IPS DF 6.9 (cell line): ENCODE data around the gene FKBP2.

Experiments
- DNase-seq: peaks from one replicate; pipeline ENCODE4 v3.0.0-alpha.2; 2013; ENCODE audit warnings: low read depth, low spot score
- H3K27ac ChIP-seq: one replicate; pipeline ENCODE4 v1.5.1; 2013; ENCODE audit warnings: low read length, control low read depth
- H3K27me3 ChIP-seq: 2 replicates; pipeline ENCODE4 v1.6.1; 2013; ENCODE audit warnings: mild to moderate bottlenecking, low read length; ENCODE audit not compliant: control insufficient read depth, insufficient read depth
- H3K36me3 ChIP-seq: 2 replicates; pipeline ENCODE4 v1.6.1; 2013; ENCODE audit warnings: low read length; ENCODE audit not compliant: control insufficient read depth, insufficient read depth
- H3K4me1 ChIP-seq: 2 replicates; pipeline ENCODE4 v1.6.1; 2013; ENCODE audit warnings: low read length; ENCODE audit not compliant: control insufficient read depth, insufficient read depth
- H3K4me3 ChIP-seq: 2 replicates; pipeline ENCODE4 v1.5.1; 2013; ENCODE audit warnings: mild to moderate bottlenecking, low read length
- H3K9me3 ChIP-seq: 2 replicates; pipeline ENCODE4 v1.6.1; 2013; ENCODE audit warnings: low read length, inconsistent platforms; ENCODE audit not compliant: control insufficient read depth, insufficient read depth
- WGBS: extraction: QIAGEN DNeasy Blood & Tissue Kit; methylation state at CpG from one replicate; pipeline ENCODE4 v1.1.7; 2013; ENCODE audit warnings: mixed read lengths, missing lambda C conversion rate; ENCODE audit not compliant: insufficient read length, insufficient coverage; 5-methylcytosine and 5-hydroxymethylcytosine counted together

Gene FKBP2

GRCh38 chr11:64219755-64220154 is 21.1 kb upstream of the FKBP2 start:
- no peaks in the 10 kb centered on the region for H3K27me3 ChIP-seq
- no peak for DNase-seq
- H3K9me3 ChIP-seq, result no peaks in the 10 kb centered on the region
- WGBS, result no CpG with 5 or more reads among the region's 10 CpGs
- H3K36me3 ChIP-seq, result peaks cover 16% of the 10 kb centered on the region; the same call in 1 of the 2 replicates
- no peak overlapping the region for H3K4me3 ChIP-seq
- no peaks in the 10 kb centered on the region; the same call in 1 of the 2 replicates for H3K4me1 ChIP-seq
- no peak overlapping the region for H3K27ac ChIP-seq

DNA sequence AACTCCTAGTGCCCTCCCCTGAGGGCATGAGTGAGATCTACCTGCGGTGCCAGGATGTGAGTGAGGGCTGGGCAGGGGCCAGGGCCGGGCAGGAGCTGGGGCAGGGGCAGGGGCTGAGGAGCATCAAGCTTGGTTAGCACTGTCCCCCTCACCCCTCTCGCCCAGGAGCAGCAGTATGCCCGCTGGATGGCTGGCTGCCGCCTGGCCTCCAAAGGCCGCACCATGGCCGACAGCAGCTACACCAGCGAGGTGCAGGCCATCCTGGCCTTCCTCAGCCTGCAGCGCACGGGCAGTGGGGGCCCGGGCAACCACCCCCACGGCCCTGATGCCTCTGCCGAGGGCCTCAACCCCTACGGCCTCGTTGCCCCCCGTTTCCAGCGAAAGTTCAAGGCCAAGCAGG is 20.6 kb upstream of the FKBP2 start:
- peaks cover 16% of the 10 kb centered on the region; the same call in 1 of the 2 replicates for H3K36me3 ChIP-seq
- H3K4me3 ChIP-seq, result no peak overlapping the region
- H3K9me3 ChIP-seq, result no peaks in the 10 kb centered on the region
- no peak overlapping the region for H3K27ac ChIP-seq
- WGBS, result no CpG with 5 or more reads among the region's 17 CpGs
- H3K27me3 ChIP-seq, result no peaks in the 10 kb centered on the region
- H3K4me1 ChIP-seq, result peaks cover 2% of the 10 kb centered on the region; the same call in 1 of the 2 replicates
- no peak for DNase-seq

- WGBS, result no CpG with 5 or more reads among the region's 14 CpGs
- Histone ChIP-seq H3K9me3 (no peaks in the 10 kb centered on the region), H3K27ac (no peak overlapping the region), H3K4me3 (no peak overlapping the region), H3K4me1 (peaks cover 2% of the 10 kb centered on the region; the same call in 1 of the 2 replicates), H3K36me3 (peaks cover 16% of the 10 kb centered on the region; the same call in 1 of the 2 replicates), H3K27me3 (no peaks in the 10 kb centered on the region)
- DNase-seq, result no peak
These were observed 20.1 kb upstream of the FKBP2 start for GRCh38 chr11:64220798-64221197.

GRCh38 chr11:64222651-64223000 is 18.3 kb upstream of the FKBP2 start:
- H3K9me3 ChIP-seq, result no peaks in the 10 kb centered on the region
- peaks cover 4% of the 10 kb centered on the region for H3K4me1 ChIP-seq
- no peak for DNase-seq
- no peak overlapping the region for H3K4me3 ChIP-seq
- no peaks in the 10 kb centered on the region for H3K27me3 ChIP-seq
- peaks cover 16% of the 10 kb centered on the region; the same call in 1 of the 2 replicates for H3K36me3 ChIP-seq
- no CpG with 5 or more reads among the region's 9 CpGs for WGBS
- no peak overlapping the region for H3K27ac ChIP-seq

GRCh38 chr11:64223001-64223651 is 17.8 kb upstream of the FKBP2 start:
- no peak for DNase-seq
- WGBS, result no CpG with 5 or more reads among the region's 24 CpGs
- Histone ChIP-seq H3K27me3 (no peaks in the 10 kb centered on the region), H3K9me3 (no peaks in the 10 kb centered on the region), H3K4me3 (no peak overlapping the region), H3K4me1 (peaks cover 4% of the 10 kb centered on the region), H3K27ac (no peak overlapping the region), H3K36me3 (peaks cover 16% of the 10 kb centered on the region; the same call in 1 of the 2 replicates)

- no peaks in the 10 kb centered on the region for H3K9me3 ChIP-seq
- H3K4me3 ChIP-seq, result no peak overlapping the region
- no peaks in the 10 kb centered on the region for H3K27me3 ChIP-seq
- no peak overlapping the region for H3K27ac ChIP-seq
- H3K4me1 ChIP-seq, result peaks cover 4% of the 10 kb centered on the region
- DNase-seq, result no peak
- H3K36me3 ChIP-seq, result peaks cover 10% of the 10 kb centered on the region; the same call in 1 of the 2 replicates
- WGBS, result no CpG with 5 or more reads among the region's 17 CpGs
These were observed 16.6 kb upstream of the FKBP2 start for GRCh38 chr11:64224151-64224890.

- Histone ChIP-seq H3K36me3 (peaks cover 7% of the 10 kb centered on the region; the same call in 1 of the 2 replicates), H3K4me3 (peak overlapping the region; percentile 50; the same call in 1 of the 2 replicates), H3K27ac (no peak overlapping the region), H3K27me3 (no peaks in the 10 kb centered on the region), H3K4me1 (peaks cover 4% of the 10 kb centered on the region; the same call in 1 of the 2 replicates), H3K9me3 (no peaks in the 10 kb centered on the region)
- no peak for DNase-seq
- WGBS, result no CpG with 5 or more reads among the region's 22 CpGs
These were observed 15.8 kb upstream of the FKBP2 start for GRCh38 chr11:64224891-64225607.

GRCh38 chr11:64225608-64226506 is 15.0 kb upstream of the FKBP2 start, which contains the start of the genes NUDT22 and TRPT1:
TSS of gene NUDT22 (plus strand) at chr11:64226274. CDS start at chr11:64226653, 379 bp downstream.
TSS of gene TRPT1 (minus strand) at chr11:64226186. CDS start at chr11:64225860, 326 bp downstream.
- Histone ChIP-seq H3K9me3 (no peaks in the 10 kb centered on the region), H3K4me1 (peaks cover 4% of the 10 kb centered on the region; the same call in 1 of the 2 replicates), H3K4me3 (peak within 1 kb of the TSS; percentile 50), H3K36me3 (no peaks in the 10 kb centered on the region; the same call in 1 of the 2 replicates), H3K27ac (no peak within 1 kb of the TSS), H3K27me3 (no peaks in the 10 kb centered on the region)
- DNase-seq, result no peak
- WGBS, result no CpG with 5 or more reads among the region's 54 CpGs

DNA sequence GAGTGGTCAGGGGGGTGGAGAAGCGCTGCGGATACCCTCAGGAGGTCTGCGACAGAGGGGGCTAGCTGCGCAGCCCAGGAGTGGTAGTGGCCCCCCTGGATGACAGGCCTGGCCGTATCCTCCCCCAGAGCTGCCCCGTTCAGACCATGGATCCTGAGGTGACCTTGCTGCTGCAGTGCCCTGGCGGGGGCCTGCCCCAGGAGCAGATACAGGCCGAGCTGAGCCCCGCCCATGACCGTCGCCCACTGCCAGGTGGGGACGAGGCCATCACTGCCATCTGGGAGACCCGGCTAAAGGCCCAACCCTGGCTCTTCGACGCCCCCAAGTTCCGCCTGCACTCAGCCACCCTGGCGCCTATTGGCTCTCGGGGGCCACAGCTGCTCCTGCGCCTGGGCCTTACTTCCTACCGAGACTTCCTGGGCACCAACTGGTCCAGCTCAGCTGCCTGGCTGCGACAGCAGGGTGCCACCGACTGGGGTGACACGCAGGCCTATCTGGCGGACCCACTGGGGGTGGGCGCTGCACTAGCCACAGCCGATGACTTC is 14.3 kb upstream of the FKBP2 start:
- peak overlapping the region; percentile 50 for H3K4me3 ChIP-seq
- H3K27ac ChIP-seq, result no peak overlapping the region
- no CpG with 5 or more reads among the region's 26 CpGs for WGBS
- peaks cover 4% of the 10 kb centered on the region; the same call in 1 of the 2 replicates for H3K4me1 ChIP-seq
- no peaks in the 10 kb centered on the region for H3K27me3 ChIP-seq
- H3K36me3 ChIP-seq, result no peaks in the 10 kb centered on the region
- DNase-seq, result no peak
- H3K9me3 ChIP-seq, result no peaks in the 10 kb centered on the region
